HG02759 (cell line): ENCODE results near the gene NIN.
A peak's percentile ranks its signal among the peaks of the same experiment; 100 is the strongest.

Experiments
- ATAC-seq: cut with Tn5 transposase; IDR thresholded peaks from one replicate; pipeline ENCODE4 v1.9.1; 2021; ENCODE audit warnings: mild to moderate bottlenecking, moderate library complexity; ENCODE audit not compliant: unreplicated experiment

The NIN gene

GRCh38 chr14:50769863-50770500 is 61.0 kb downstream of the NIN start:
- no peak for ATAC-seq

- no peak for ATAC-seq
These were observed 62.3 kb downstream of the NIN start for GRCh38 chr14:50768680-50769079.

GRCh38 chr14:50766338-50766886 is 64.5 kb downstream of the NIN start:
- ATAC-seq: no peak

- no peak for ATAC-seq
These were observed 67.5 kb downstream of the NIN start for GRCh38 chr14:50763382-50764007.

- ATAC-seq: no peak
These were observed 68.0 kb downstream of the NIN start for GRCh38 chr14:50762931-50763300.

GRCh38 chr14:50762001-50762930 is 68.7 kb downstream of the NIN start:
- ATAC-seq: peak; percentile 91

GRCh38 chr14:50759800-50760543 is 71.0 kb downstream of the NIN start:
- no peak for ATAC-seq

GRCh38 chr14:50758945-50759344 is 72.0 kb downstream of the NIN start:
- no peak for ATAC-seq

GRCh38 chr14:50758305-50758704 is 72.7 kb downstream of the NIN start:
- ATAC-seq: no peak

- ATAC-seq: no peak
These were observed 73.3 kb downstream of the NIN start for GRCh38 chr14:50757702-50758101.

GRCh38 chr14:50756300-50756699 is 74.7 kb downstream of the NIN start:
- ATAC-seq: peak; percentile 63

- no peak for ATAC-seq
These were observed 80.6 kb downstream of the NIN start for GRCh38 chr14:50750323-50750722.

GRCh38 chr14:50745401-50746058 is 85.4 kb downstream of the NIN start:
- no peak for ATAC-seq

- ATAC-seq: no peak
These were observed 86.7 kb downstream of the NIN start for GRCh38 chr14:50744231-50744630.

- no peak for ATAC-seq
These were observed 89.4 kb downstream of the NIN start for GRCh38 chr14:50741567-50741966.

GRCh38 chr14:50740856-50741255 is 90.1 kb downstream of the NIN start:
- ATAC-seq: no peak

- no peak for ATAC-seq
These were observed 91.8 kb downstream of the NIN start for GRCh38 chr14:50739186-50739585.

- ATAC-seq: peak; percentile 74
These were observed 94.0 kb downstream of the NIN start for GRCh38 chr14:50736932-50737419.

- no peak for ATAC-seq
These were observed 95.8 kb downstream of the NIN start for GRCh38 chr14:50734950-50735695.
